Kidney epithelial cell (primary cell): ENCODE results near the gene PORCN. TPM values are rescaled to one million over a fixed set of nuclear protein-coding genes. Genes with fewer than 3 reads are reported as not detected.

ENCODE experiments used
- DNase-seq: peaks from one replicate; pipeline ENCODE4 v3.0.0-alpha.2; 2010; ENCODE audit warnings: low read depth
- H3K27me3 ChIP-seq: 2 replicates; pipeline ENCODE4 v1.6.0; 2011; ENCODE audit warnings: low read length; ENCODE audit not compliant: control insufficient read depth, insufficient read depth
- H3K36me3 ChIP-seq: 2 replicates; pipeline ENCODE4 v1.5.1; 2011; ENCODE audit warnings: low read length; ENCODE audit not compliant: control insufficient read depth, insufficient read depth
- H3K4me3 ChIP-seq: 2 replicates; pipeline ENCODE4 v1.5.1; 2011; ENCODE audit warnings: low read depth, mild to moderate bottlenecking, control low read depth, low read length
- total RNA-seq: library from RNA; depleted of rRNA; stranded (reverse); fragments of >200 nt; gene quantifications from 2 replicates; pipeline ENCODE4 v1.2.3, GENCODE V29; 2015
- TF ChIP-seq, protein P1 (sequence below): IDR thresholded peaks from 2 replicates; pipeline ENCODE4 v1.5.1; 2011; ENCODE audit warnings: mild to moderate bottlenecking, moderate library complexity, low read length, control low read depth, inconsistent platforms; ENCODE audit not compliant: insufficient read depth, poor library complexity, severe bottlenecking

The PORCN gene
- total RNA-seq, 1 donor from 2014 or later: 12.7 TPM

DNA sequence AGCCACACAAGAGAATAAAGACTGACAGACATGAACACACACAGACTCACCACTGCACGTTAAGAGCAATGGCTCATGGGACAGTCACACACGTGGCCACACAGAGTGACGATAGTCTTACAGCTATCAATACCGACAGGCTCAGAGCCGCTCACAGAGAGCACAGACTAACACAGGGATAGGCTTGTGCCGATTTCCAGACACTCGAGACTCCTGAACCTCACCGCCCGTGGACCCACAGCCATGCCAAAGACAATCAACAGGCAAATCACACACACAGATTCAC, 38.0 kb upstream of the PORCN start:
- Histone ChIP-seq H3K27me3 (peaks cover 2% of the 10 kb centered on the region), H3K4me3 (no peak overlapping the region), H3K36me3 (no peaks in the 10 kb centered on the region)
- TF ChIP-seq, protein P1, sequence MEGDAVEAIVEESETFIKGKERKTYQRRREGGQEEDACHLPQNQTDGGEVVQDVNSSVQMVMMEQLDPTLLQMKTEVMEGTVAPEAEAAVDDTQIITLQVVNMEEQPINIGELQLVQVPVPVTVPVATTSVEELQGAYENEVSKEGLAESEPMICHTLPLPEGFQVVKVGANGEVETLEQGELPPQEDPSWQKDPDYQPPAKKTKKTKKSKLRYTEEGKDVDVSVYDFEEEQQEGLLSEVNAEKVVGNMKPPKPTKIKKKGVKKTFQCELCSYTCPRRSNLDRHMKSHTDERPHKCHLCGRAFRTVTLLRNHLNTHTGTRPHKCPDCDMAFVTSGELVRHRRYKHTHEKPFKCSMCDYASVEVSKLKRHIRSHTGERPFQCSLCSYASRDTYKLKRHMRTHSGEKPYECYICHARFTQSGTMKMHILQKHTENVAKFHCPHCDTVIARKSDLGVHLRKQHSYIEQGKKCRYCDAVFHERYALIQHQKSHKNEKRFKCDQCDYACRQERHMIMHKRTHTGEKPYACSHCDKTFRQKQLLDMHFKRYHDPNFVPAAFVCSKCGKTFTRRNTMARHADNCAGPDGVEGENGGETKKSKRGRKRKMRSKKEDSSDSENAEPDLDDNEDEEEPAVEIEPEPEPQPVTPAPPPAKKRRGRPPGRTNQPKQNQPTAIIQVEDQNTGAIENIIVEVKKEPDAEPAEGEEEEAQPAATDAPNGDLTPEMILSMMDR: no peak
- no peak for DNase-seq

DNA sequence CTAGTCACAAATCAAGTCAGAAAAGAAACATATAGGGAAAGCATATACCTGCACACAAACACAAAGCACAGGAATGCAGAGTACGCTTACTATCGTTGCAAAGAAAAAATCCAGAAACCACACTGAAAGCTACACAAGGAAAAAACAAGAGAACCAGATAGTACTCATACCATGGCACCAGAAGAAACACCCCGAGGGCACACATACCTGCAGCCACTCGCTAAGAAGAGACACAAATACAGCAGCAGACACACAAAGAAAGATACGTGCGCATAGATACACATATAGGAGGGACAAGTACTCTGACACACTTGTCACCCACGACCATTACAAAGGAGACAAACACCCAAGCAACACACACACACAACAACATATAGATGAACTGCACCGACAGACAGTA, 37.3 kb upstream of the PORCN start:
- Histone ChIP-seq H3K27me3 (peaks cover 2% of the 10 kb centered on the region), H3K4me3 (no peak overlapping the region), H3K36me3 (no peaks in the 10 kb centered on the region)
- no peak for DNase-seq
- TF ChIP-seq, protein P1: no peak

DNA sequence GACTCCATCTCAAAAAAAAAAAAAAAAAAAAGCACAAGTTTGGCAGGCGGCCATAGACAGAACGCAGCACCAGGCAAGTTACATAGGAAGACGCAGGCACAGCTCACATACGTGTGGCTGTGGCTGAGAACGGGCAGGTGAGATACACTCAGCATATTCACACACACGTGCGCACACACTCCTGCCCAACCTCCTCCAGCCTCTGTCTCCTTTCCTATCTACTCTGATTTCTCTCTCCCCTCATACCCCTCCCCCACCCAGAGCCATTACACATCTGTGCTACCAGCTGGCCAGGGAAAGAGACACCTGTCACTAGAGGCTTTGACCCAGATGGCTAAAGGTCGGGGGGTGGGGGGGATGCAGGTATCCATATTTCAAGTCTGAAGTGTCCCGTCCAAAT, 36.6 kb upstream of the PORCN start:
- no peak for DNase-seq
- no peak overlapping the region for H3K4me3 ChIP-seq
- H3K27me3 ChIP-seq: peaks cover 2% of the 10 kb centered on the region
- TF ChIP-seq, protein P1: no peak
- no peaks in the 10 kb centered on the region for H3K36me3 ChIP-seq

DNA sequence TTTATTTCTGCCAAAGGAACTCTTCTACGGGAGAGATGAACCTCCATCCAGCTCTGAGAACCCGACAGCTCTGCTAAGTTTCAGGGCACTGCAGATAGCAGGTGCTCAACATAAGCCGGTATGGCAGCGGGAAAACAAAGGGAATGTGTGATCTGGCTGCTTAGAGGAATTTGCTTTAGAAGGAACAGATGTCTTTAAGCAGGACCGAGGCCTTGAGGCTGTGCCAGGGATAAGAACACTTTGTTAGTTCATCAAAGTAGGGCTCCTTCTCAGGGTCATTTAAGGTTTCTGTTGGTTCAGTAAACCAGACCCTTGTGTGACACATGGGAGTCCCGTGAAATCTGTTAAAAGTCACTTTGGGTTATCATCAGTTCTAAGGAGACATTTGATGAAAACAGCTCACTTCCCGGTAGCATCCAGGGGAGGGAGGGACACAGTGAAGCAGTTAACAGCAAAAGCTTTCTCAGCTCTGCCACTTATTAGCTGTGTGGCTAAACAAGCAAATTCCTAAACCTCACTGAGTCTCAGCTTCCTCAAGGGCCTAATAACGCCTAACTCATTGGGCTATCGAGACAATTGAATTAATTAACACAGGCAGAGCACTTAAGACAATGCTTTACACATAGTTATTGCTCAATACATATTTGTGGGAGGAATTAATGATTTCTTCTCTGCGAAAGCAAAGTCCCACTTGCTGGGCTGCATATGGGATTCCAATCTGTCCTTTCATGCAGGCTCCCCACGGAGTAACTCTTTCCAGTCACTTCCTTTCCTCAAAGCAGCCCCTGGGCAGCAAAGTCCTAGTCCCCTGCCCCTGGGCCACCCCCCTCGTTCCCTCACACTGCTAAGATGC, 35.7 kb upstream of the PORCN start:
- H3K4me3 ChIP-seq: no peak overlapping the region
- TF ChIP-seq, protein P1: no peak
- DNase-seq: no peak
- H3K27me3 ChIP-seq: no peaks in the 10 kb centered on the region
- H3K36me3 ChIP-seq: no peaks in the 10 kb centered on the region

- no peak overlapping the region for H3K4me3 ChIP-seq
- H3K27me3 ChIP-seq: no peaks in the 10 kb centered on the region
- DNase-seq: no peak
- TF ChIP-seq, protein P1: no peak
- H3K36me3 ChIP-seq: no peaks in the 10 kb centered on the region
Measured at GRCh38 chrX:48473704-48473990, 35.1 kb upstream of the PORCN start.

DNA sequence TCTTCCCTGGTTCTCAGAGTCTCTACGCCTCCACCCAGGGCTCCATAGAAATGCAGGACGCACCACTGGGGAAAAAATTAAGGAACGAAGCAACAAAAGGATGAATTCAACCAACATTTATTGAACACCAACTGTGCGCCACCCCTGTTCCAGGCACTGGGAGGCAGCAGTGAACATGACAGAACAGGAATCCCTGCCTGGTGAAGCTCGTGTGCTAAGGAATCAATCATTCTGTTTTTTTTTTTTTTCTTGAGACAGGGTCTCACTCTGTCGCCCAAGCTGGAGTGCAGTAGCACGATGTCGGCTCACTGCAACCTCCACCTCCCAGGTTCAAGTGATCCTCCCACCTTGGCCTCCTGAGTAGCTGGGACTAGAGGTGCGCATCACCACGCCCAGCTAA, 34.7 kb upstream of the PORCN start:
- Histone ChIP-seq H3K27me3 (no peaks in the 10 kb centered on the region), H3K4me3 (no peak overlapping the region), H3K36me3 (no peaks in the 10 kb centered on the region)
- TF ChIP-seq, protein P1: peak; percentile 34
- DNase-seq: no peak
